Activated T-cell treated with anti-CD3 and anti-CD28 coated beads for 24 hours (primary cell): Measurements from ENCODE around the gene TMEM40.
"Not testable (repeated sequence)": the region's sequence is repeated elsewhere in the genome, so short reads cannot be mapped to it uniquely, and the experiment has no call there.

Experiments
- DNase-seq: peaks from one replicate; pipeline ENCODE4 v3.0.0-alpha.2; 2020; ENCODE audit warnings: low read depth

Gene TMEM40

GRCh38 chr3:12716605-12717151 is 42.4 kb downstream of the TMEM40 start:
- DNase-seq, result no peak

GRCh38 chr3:12714278-12714677 is 44.8 kb downstream of the TMEM40 start:
- DNase-seq, result no peak

- no peak for DNase-seq
These were observed 49.0 kb downstream of the TMEM40 start for GRCh38 chr3:12710062-12710461.

GRCh38 chr3:12709334-12709733 is 49.7 kb downstream of the TMEM40 start:
- no peak for DNase-seq

- DNase-seq, result no peak
These were observed 50.4 kb downstream of the TMEM40 start for GRCh38 chr3:12708584-12709192.

- DNase-seq, result no peak
These were observed 51.6 kb downstream of the TMEM40 start for GRCh38 chr3:12707449-12707848.

- DNase-seq, result peak; percentile 46
These were observed 52.4 kb downstream of the TMEM40 start for GRCh38 chr3:12706504-12707253.

- DNase-seq, result no peak
These were observed 53.1 kb downstream of the TMEM40 start for GRCh38 chr3:12705981-12706380.

- no peak for DNase-seq
These were observed 53.6 kb downstream of the TMEM40 start for GRCh38 chr3:12705374-12705926.

- no peak for DNase-seq
These were observed 56.6 kb downstream of the TMEM40 start for GRCh38 chr3:12702501-12702900.

- DNase-seq, result not testable (repeated sequence)
These were observed 57.5 kb downstream of the TMEM40 start for GRCh38 chr3:12701601-12702000.

GRCh38 chr3:12700800-12701199 is 58.3 kb downstream of the TMEM40 start:
- no peak for DNase-seq

GRCh38 chr3:12695916-12696315 is 63.1 kb downstream of the TMEM40 start:
- DNase-seq, result no peak

GRCh38 chr3:12695112-12695511 is 63.9 kb downstream of the TMEM40 start:
- no peak for DNase-seq

GRCh38 chr3:12692444-12692843 is 66.6 kb downstream of the TMEM40 start:
- DNase-seq, result no peak

- DNase-seq, result no peak
These were observed 68.9 kb downstream of the TMEM40 start for GRCh38 chr3:12689997-12690711.

GRCh38 chr3:12687948-12688347 is 71.1 kb downstream of the TMEM40 start:
- no peak for DNase-seq

- DNase-seq, result no peak
These were observed 73.0 kb downstream of the TMEM40 start for GRCh38 chr3:12686096-12686495.
